MCF 10A (cell line): ENCODE results near the gene OR52M1. TPM values are rescaled to one million over a fixed set of nuclear protein-coding genes. Genes with fewer than 3 reads are reported as not detected.

Experiments used
- BruUV-seq: library from RNA; stranded (reverse); fragments of 400-500 nt; replicated peaks from 2 replicates; lab custom pipeline; 2021; lab: Mats Ljungman, UMichigan
- CTCF ChIA-PET: fragments of 300-600 bp; sonication (Branson Sonifier 250); formaldehyde crosslinking; extraction: SDS; loops from one replicate; lab custom pipeline; 2021; ENCODE audit warnings: antibody characterized with exemption, inconsistent platforms; lab: Yijun Ruan, JAX
- POLR2A ChIA-PET: fragments of 300-600, 350-650 bp; sonication (Branson Sonifier 250); formaldehyde crosslinking; extraction: SDS; loops from one replicate; lab custom pipeline; 2020; ENCODE audit warnings: antibody characterized with exemption, inconsistent platforms; lab: Yijun Ruan, JAX
- DNase-seq: peaks from one replicate; pipeline ENCODE4 v3.0.0-alpha.2; 2018; ENCODE audit not compliant: unreplicated experiment
- H3K27ac Mint-ChIP-seq: one replicate; pipeline ENCODE4 v1.8.0; 2022; ENCODE audit warnings: mild to moderate bottlenecking, low read depth, mixed read lengths; ENCODE audit not compliant: unreplicated experiment
- H3K27me3 Mint-ChIP-seq: one replicate; pipeline ENCODE4 v1.8.0; 2022; ENCODE audit warnings: mixed read lengths; ENCODE audit not compliant: insufficient read depth, unreplicated experiment
- H3K36me3 Mint-ChIP-seq: one replicate; pipeline ENCODE4 v1.8.0; 2022; ENCODE audit warnings: mild to moderate bottlenecking, moderate library complexity, mixed read lengths; ENCODE audit not compliant: insufficient read depth, unreplicated experiment
- H3K4me1 Mint-ChIP-seq: one replicate; pipeline ENCODE4 v1.8.0; 2022; ENCODE audit warnings: mixed read lengths; ENCODE audit not compliant: insufficient read depth, unreplicated experiment
- H3K4me3 Mint-ChIP-seq: one replicate; pipeline ENCODE4 v1.8.0; 2022; ENCODE audit warnings: mild to moderate bottlenecking, moderate library complexity, mixed read lengths; ENCODE audit not compliant: unreplicated experiment
- H3K9me3 Mint-ChIP-seq: one replicate; pipeline ENCODE4 v1.8.0; 2022; ENCODE audit warnings: mixed read lengths; ENCODE audit not compliant: unreplicated experiment
- intact Hi-C: fragments of 100-400 bp; cut with micrococcal nuclease; formaldehyde crosslinking; loops from 2 replicates; pipeline ENCODE4 v1.14.1; 2022
- total RNA-seq: library from RNA; stranded (reverse); gene quantifications from 2 replicates; pipeline ENCODE4 v1.2.3, GENCODE V29; 2022
- TF ChIP-seq, protein P1 (sequence below): fragments of 200-600 bp; IDR thresholded peaks from one replicate; pipeline ENCODE4 v1.8.0; 2022; ENCODE audit warnings: antibody characterized with exemption, mild to moderate bottlenecking; ENCODE audit not compliant: unreplicated experiment

The OR52M1 gene
- total RNA-seq, 1 experiment from 2014 or later = not detected

DNA sequence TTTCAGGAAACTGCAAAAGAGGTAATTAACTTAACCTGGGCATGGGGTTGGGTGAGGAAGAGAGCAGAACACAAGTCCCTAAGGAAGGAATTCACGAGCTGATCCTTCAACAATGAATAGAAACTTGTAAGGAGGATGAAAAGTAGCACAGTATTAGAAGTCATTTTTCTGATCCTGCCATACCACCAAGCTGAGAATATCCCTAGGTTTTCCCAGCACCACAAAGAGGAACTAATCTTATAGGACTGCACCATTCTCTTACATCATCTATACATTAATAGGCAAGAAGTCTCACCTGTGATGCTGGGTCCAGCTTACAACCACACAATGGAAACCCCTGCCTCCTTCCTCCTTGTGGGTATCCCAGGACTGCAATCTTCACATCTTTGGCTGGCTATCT is 48.7 kb downstream of the OR52M1 start, which contains the start of gene OR52I1:
Gene OR52I1 (plus strand): TSS at position 301 of the 400 bp plus-strand sequence. CDS start 0 bp downstream, at position 301.
- TF ChIP-seq, protein P1, sequence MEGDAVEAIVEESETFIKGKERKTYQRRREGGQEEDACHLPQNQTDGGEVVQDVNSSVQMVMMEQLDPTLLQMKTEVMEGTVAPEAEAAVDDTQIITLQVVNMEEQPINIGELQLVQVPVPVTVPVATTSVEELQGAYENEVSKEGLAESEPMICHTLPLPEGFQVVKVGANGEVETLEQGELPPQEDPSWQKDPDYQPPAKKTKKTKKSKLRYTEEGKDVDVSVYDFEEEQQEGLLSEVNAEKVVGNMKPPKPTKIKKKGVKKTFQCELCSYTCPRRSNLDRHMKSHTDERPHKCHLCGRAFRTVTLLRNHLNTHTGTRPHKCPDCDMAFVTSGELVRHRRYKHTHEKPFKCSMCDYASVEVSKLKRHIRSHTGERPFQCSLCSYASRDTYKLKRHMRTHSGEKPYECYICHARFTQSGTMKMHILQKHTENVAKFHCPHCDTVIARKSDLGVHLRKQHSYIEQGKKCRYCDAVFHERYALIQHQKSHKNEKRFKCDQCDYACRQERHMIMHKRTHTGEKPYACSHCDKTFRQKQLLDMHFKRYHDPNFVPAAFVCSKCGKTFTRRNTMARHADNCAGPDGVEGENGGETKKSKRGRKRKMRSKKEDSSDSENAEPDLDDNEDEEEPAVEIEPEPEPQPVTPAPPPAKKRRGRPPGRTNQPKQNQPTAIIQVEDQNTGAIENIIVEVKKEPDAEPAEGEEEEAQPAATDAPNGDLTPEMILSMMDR = no peak
- CTCF ChIA-PET = no interaction called here
- no peak for DNase-seq
- H3K36me3 Mint-ChIP-seq = peaks cover 7% of the 10 kb centered on the region
- H3K9me3 Mint-ChIP-seq = no peaks in the 10 kb centered on the region
- POLR2A ChIA-PET = no interaction called here
- H3K4me1 Mint-ChIP-seq = no peaks in the 10 kb centered on the region
- peaks cover 13% of the 10 kb centered on the region for H3K27me3 Mint-ChIP-seq
- H3K4me3 Mint-ChIP-seq = no peak within 1 kb of the TSS
- no peak within 1 kb of the TSS for H3K27ac Mint-ChIP-seq
- intact Hi-C loops = no loop called here
- BruUV-seq = no TSS peak

Other genes starting within 250 kb of the OR52M1 start
- gene OR52B4, start 176.8 kb upstream of the OR52M1 start, total RNA-seq = not detected in 2 replicates
- 6.4 and 11.8 TPM in 2 replicates for gene TRIM21, start 151.5 kb upstream of the OR52M1 start, total RNA-seq
- gene OR52K2, start 95.9 kb upstream of the OR52M1 start, total RNA-seq = not detected in 2 replicates
- not detected in 2 replicates for gene OR52K1, start 62.5 kb upstream of the OR52M1 start, total RNA-seq
- not detected in 2 replicates for gene OR52I2, start 36.6 kb downstream of the OR52M1 start, total RNA-seq
- gene OR52I1, start 48.8 kb downstream of the OR52M1 start, total RNA-seq = not detected in 2 replicates
- 7.9 and 9.0 TPM in 2 replicates for gene TRIM68, start 63.0 kb downstream of the OR52M1 start, total RNA-seq
- gene OR51D1, start 92.3 kb downstream of the OR52M1 start, total RNA-seq = not detected in 2 replicates
- not detected in 2 replicates for gene OR51E1, start 98.8 kb downstream of the OR52M1 start, total RNA-seq
- not detected in 2 replicates for gene OR51E2, start 152.7 kb downstream of the OR52M1 start, total RNA-seq
- not detected in 2 replicates for gene MMP26, start 159.6 kb downstream of the OR52M1 start, total RNA-seq
- not detected in 2 replicates for gene OR51F1, start 224.7 kb downstream of the OR52M1 start, total RNA-seq